Hematopoietic multipotent progenitor cell treated with erythropoietin and hydrocortisone succinate and interleukin-3 and kit ligand, for 8 days (in vitro differentiated cells): ENCODE data around the gene RALGPS2.

ENCODE experiments used
- DNase-seq: peaks from one replicate; pipeline ENCODE4 v3.0.0-alpha.2; 2015

The RALGPS2 gene

DNA sequence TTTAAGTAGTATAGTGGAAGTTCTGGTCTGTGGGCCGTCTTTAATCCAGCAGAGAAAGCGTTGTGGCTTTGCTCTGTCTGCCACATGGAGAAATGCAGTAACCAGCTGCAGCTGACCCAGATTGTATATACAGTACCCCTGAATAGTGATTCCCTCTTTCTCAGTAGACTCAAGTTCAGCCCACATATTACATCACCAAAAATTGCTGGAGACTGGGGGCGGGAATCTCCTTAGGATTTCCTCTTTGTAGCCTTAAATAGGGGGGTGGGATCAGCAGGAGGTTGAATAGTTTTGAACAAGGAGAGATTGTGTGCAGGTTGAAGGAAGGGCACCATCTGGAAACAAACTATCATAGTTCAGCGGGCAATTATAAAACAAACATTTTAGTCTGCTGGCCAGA lies 145.9 kb downstream of the RALGPS2 start, which contains the start of gene ANGPTL1:
Gene ANGPTL1 (minus strand): TSS at position 134 of the 400 bp plus-strand sequence. CDS start 5,301 bp downstream, outside the sequence.
- no peak for DNase-seq

DNA sequence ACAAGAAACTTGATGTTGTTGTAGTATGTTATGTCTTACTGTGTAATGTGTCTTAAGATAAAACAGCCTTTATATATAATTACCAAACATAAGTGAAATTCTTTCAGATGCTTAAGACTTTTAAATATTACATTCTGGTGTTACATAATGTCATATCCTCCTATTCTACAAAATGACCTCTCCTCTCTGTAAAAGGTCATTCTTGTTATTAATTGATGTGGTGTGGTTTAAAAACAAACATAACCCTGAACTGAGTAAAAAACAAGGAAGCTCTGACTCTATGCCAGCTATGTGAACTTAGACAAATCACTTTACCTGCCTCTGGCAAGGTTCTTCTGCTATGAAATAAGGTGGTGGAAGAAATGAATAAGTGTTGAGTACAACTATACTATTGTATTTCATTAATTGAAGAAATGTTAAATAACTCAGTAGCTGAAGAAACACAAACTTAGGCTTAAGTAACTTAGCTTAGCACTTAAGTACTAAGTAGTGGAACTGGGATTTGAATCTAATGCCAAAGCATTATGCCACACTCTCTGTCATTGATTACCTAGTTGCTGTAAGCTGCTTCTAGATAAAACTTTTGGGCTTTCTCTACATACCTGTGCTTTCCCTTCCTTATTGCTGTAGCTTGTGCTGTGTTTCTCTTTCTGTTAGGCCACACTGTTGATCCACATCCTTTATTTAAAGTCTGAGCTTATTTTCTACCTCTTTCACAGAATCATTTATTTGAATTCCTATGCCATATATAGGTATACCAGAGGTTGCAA lies 146.7 kb downstream of the RALGPS2 start:
- DNase-seq, result no peak

DNA sequence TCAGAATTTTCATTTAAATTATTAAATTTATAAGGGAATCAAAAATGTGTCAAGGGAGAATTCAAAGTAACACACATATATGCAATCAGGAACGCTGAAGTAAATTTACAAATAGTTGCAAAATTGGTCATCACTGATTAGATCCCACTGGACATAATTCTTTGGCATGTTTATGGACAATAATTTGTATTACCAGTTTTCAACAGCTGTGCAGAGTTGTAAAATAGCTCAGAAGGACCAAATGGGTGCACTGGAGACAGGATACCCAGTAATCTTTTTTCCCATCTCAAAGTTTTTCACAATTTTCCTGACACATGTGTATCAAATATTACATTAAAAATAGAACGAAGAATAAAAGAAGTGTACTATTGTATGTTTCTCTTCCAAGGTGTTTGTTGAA lies 149.9 kb downstream of the RALGPS2 start:
- DNase-seq, result no peak

DNA sequence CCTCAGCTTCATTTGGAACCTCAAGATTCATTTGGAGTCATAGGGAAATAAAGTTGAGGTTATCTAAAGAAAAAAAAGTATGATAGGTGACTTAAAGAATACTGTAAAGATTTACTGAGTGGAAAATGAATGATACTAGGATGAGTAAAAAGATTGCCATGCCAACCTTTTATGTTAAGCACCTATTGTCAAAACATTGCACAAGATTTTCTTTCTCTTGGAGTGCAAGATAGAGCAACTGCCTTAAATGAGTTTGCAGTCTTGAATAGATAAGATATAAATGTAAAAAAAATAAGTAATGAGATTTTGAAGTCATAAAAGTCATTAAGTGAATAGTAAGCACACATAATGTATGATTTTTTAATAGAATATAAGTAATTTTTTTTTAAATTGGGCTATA lies 150.9 kb downstream of the RALGPS2 start:
- no peak for DNase-seq

DNA sequence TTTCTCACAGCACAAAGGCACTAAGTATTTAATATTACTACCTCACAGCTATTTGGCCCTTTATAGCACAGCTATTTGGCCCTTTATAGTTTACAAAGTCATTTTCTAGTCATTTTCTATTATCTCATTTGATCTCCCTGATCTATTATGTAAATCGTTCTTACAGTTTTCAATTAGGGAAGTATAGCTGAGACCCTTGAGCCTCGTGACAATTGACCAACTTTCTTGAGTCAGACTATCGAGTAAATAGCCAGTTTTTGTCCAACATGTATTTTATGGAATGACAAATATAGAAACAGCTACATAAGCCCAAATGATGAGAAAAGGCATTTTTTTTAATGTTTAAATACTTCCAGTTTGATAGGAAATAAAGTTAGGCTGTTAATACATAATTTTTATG lies 152.9 kb downstream of the RALGPS2 start:
- DNase-seq, result no peak

DNA sequence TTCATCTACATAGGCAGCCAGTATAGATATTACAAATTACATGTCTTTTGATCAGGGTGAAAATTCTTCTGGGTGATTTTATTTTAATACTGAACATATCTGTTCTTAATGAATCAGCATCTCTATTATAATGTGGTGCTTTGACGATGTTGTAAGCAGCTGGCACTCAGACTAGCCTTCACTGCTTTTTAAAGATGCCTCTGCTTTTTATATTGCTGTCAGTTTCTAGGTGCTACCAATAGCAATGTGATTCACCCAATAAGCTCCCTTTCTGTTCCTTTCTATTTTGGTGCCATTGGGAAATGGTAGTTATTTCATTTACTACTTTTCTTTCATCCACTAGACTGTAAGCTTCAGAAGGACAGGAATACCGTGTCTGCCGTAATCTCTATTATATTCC lies 156.9 kb downstream of the RALGPS2 start:
- DNase-seq, result no peak

DNA sequence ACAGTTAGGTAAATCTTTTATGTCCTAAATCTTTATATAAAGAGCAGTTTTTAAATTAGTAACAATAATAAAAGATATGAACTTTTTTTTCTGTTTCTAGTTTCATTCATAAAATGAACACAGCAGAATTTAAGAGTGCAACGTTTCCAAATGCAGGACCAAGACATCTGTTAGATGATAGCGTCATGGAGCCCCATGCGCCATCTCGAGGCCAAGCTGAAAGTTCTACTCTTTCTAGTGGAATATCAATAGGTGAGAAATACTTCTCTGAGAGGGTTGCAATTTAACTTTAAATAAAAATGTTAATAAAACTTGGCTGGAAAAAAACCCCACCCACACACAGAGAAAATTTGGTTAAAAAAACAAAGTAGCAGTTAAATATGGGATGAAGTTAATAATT lies 160.8 kb downstream of the RALGPS2 start:
- no peak for DNase-seq

DNA sequence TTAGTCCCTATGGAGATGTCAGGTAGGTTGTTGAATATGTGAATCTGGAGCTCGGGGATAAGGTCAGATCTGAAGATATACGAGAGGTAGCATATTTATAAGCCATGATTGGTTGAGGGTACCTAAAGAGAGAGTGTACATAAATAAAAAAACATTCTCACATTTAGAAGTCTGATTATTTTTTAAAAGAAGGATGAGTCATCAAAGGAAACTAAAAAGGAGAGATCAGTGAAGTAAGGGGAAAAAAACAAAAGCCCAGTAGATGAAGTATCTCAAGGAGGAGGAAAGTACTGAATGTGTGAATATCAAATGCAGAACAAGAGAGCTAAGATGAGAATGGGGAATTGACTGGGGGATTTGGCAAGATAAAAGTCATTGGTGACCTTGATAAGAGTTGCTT lies 161.5 kb downstream of the RALGPS2 start:
- peak; percentile 18 for DNase-seq

DNA sequence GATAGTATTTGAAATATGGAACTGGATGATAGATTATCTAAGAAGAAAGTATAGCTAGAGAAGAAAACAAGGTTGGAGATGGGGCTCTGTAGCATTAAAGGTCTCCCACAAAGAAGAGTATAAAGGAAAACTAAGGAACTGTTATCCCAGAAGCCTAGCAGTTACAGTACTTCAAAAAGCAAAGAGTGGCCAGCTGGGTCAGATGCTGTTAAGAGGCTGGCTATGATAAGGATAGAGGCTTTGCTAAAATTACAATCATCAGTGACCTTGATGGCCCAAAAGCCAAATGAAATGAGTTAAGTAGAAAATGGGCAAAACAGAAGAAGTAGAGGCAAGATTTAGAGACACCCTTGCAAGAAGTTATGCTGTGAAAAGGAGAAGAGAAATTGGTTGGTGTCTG lies 170.9 kb downstream of the RALGPS2 start:
- DNase-seq, result no peak

DNA sequence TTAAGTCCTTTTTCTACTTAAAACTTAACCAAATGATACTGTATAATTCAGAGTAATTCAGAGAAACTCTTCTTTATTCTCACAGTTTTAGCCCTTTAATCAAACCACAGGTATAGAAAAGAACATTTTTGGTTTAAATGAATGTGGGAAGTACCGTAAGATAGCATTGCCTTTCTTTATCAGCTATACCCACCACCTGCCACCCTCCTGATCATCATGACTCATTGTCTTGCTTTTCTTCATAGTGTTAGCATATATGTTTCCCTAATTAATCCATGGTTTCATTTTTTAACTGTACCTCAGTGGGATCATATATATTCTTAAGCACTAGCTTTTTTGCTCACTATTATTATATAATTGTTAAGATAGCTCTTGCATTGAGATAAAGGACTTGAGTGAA lies 173.4 kb downstream of the RALGPS2 start:
- peak; percentile 63 for DNase-seq

DNA sequence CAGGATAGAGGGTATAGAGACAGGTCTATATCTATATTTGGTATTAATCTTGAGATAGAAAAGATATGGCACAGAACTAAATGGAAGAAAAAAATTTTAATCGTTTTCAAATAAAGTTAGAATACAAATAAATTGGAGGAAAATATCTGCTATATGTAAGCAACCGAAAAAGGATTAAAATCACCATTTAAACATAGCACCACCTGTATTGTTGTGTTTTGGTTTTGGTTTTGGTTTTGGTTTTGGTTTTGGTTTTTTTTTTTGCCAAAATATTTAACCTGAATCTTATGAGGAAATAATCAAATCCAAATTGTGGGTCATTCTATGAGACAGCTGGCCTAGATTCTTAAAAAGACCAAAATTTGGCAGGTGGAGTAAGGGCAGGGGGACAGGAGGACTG lies 174.4 kb downstream of the RALGPS2 start:
- no peak for DNase-seq

DNA sequence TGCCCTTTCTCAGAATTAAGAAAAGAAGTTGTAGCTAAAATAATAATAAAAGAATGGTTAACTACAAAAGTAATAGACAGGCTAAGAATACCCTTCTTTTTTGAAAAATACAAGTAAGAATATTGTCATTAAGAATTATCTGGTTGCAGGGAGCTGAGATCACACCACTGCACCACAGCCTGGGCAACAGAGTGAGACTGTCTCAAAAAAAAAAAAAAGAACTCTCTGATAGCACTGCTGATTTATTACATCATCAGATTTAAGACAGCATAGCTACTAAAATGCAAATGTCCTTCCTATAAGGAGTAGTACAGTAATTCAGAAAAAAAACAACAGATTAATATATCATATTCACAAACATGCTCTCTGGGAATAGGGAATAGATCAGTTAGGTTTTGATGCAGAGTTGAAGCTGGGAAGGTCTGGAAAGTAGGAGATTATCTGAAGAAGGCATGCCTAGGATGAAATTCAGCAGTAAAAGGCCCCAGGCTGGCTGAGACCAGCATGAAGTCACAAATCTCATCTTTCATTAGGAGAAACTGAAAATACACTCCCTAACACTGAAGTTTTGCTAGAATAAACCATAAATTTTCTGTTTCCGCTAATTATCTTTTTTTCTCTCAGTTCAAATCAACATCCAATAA lies 176.6 kb downstream of the RALGPS2 start:
- DNase-seq, result no peak

DNA sequence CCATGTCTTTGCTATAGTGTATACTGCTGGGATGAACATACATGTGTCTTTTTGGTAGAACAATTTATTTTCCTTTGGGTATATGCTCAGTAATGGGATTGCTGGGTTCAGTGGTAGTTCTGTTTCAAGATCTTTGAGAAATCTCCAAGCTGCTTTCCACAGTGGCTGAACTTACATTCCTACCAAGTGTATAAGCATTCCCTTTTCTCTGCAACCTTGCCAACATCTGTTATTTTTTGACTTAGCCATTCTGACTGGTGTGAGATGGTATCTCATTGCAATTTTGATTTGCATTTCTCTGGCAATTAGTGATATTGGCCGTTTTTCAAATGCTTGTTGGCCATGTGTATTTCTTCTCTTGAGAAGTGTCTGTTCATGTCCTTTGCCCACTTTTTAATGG lies 183.3 kb downstream of the RALGPS2 start:
- DNase-seq, result no peak

DNA sequence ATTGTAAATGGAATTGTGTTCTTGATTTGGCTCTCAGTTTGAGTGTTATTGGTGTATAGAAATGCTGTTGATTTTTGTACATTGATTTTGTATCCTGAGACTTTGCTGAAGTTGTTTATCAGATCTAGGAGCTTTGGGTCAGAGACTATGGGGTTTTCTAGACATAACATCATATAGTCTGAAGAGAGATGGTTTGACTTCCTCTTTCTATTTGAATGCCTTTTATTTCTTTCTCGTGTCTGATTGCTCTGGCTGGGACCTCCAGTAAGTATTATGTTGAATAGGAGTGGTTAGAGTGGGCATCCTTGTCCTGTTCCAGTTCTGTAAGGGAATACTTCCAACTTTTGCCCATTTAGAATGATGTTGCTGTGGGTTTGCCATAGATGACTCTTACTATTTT lies 185.0 kb downstream of the RALGPS2 start:
- no peak for DNase-seq

DNA sequence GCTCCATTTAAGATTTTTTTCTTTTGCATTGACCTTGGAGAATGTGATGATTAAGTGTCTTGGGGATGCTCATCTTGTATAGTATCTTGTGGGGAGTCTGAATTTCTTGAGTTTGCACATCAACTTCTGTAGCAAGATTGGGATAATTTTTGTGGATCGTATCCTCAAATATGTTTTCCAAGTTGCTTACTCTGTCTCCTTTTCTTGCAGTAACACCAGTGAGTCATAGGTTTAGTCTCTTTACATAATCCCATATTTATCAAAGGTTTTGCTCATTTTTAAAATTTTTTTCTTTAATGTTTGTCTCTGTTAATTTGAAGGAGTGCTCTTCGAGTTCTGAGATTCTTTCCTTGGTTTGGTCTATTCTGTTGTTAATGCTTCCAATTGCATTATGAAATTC lies 187.6 kb downstream of the RALGPS2 start:
- DNase-seq, result no peak

DNA sequence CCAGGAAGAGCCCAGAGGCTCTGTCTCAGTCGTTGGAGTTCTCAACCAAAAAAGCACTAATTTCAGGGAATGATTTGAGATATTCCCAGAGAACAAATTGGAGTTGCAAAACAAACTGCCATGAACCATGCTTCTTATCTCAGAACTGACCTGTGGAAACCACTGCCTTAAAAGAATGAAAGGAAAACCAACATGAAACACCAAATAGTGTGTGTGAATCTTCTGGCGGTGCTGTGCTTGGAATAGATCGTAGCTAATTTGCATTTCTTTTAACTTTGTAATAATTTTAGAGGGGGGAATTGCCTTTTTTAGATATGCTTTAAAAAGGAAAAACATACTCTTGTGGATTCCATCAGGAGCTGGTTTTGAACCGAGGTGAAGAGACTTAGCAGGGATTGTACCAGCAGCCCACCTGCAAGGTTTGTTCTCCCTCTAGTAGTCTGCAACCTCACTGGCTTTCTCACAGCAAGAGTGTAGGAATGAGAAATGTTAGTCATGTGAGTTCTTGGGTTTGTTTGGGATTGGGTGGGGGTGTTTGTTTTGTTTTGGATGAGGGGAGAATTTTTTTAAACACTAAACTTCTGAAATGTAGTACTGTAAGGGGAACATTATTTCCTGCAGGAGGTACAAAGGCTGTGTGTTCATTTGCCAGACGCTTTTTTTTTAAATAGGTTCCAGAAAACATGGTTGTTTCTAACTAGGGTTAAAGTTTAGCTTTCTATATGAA lies 191.6 kb downstream of the RALGPS2 start:
- no peak for DNase-seq

DNA sequence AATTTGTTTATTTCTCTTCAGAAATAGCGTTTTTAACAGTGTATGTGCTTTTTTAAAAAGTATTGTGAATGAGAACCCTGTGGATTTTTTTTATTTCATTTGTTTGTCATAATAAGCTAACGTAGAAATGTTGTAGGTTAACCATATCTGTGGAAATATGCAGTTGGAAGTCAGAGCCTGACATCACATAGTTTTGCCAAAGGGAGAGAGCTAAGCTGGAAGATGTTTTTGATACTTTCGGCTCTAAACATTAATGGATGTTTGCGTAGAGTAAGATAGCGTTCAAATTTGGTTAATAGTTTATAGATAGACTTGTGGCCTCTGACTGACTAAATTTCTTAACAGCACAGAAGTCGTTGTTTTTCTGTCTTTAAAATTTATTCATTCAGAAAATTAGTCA lies 193.3 kb downstream of the RALGPS2 start:
- DNase-seq, result no peak

DNA sequence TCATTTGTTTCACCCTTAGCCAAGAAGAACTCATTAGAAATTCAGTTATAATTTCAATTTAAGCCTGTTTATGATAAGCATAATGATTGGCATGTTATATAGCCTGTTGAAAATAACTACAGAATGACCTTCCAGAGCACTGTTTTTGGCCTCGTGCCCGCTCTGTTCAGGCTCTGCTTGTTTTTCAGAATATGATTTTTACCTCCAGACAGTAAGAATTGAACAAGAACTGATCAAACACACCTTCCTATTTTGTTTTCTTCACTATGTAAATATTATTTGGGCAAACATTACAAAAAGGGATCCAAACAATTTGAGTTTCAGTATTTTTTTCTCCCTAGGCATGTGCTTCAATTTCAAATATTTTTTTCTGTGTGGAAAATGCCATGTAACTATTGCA lies 193.9 kb downstream of the RALGPS2 start:
- DNase-seq, result no peak

DNA sequence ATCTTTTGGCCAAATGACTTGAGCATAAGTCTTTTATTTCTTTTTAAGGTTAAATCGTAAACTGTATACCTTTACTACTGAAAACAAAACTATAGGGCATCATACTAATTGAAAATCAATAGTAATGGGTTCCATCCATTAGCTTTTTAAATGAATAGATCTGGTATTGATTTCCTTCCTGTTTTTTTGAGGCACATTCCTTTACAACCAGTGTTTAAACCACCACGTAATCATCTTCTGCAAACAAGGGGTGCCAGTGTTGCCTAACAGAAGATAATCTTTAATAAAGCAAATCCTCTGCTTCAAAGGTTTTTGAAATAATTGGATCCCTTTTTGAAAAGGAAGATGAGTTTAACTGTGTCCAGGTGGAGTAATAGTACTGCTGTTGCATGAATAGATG lies 194.5 kb downstream of the RALGPS2 start:
- DNase-seq, result no peak

DNA sequence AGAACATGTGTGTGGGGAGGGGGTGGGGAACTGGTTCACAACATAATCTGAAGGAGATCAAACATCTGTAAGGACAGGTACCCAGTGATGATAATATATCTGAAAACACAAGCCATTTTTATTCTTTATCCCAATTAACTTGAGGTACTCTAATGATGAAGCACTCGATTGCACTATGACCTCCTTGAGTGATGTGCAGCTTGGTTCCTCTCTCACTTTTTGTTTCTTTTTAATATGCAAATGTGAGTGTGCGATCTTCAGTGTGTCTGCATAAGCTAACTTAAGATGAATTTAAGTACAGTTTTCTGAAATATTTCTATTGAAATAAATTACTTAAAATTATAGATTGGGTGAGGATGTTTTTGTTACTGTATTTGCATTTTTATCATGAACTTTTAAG lies 196.5 kb downstream of the RALGPS2 start:
- no peak for DNase-seq

DNA sequence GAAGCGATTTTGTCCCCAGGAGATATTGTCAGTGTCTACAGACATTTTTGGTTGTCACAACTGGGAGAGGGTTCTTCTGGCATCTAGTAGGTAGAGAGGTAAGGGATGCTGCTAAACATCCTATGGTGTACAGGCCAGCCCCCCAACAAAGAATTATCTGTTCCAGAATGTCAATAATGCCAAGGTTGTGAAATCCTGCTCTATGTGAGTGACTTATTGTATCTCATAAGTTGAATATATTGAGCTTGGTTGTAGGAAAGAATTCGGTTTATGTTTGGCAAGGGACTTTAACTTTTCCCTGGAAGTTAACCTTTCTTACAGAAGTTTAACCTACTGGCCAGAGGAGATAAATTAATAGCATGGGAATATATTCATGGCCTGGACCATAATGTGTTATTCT lies 198.5 kb downstream of the RALGPS2 start:
- DNase-seq, result no peak

DNA sequence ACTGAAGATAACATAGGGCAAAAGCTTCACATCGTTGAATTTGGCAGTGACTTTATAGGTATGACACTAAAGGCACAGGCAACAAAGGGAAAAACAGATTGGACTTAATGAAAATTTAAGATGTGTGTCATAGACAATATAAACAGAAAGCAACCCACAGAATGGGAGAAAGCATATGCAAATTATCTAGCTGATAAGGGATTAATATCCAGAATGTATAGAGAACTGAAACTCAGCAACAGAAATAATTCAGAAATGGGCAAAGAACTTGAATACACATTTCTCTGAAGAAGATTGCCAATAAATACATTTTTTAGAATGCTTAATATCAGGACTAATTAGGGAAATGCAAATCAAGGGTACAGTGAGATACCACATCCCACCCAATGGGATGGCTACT lies 201.0 kb downstream of the RALGPS2 start:
- no peak for DNase-seq

DNA sequence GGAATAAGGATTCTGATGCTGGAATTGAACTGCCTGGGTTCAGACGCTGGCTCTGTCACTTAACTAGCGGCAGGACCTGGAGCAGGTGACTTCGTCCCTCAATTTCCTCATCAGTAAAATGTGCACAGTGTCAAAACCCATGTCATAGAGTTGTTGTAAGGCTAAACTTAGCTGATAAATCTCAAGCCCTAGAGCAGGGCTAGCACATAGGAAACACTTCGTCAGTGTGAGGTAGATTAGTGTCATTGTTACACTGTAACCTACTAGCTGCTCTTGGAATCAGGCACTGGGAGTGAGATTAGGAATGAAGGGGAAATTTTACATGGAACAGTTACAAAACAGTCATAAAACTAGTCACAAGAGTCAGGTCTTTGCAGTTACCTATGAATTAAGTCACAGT lies 202.0 kb downstream of the RALGPS2 start:
- no peak for DNase-seq

DNA sequence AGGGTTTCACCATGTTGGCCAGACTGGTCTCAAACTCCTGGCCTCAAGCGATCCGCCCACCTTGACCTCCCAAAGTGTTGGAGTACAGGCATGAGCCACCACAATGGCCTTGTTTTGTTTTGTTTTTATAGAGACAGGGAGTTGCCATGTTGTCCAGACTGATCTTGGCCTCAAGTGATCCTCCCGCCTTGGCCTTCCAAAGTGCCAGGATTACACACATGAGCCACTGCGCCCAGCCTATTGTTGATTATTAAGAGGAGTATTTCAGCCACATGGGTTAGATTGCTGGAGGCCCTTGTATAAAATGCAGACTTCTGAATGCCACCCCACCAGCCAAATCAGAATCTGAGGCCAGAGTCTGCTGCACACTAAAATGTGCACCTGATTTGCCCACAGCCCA lies 203.0 kb downstream of the RALGPS2 start:
- no peak for DNase-seq
